Measurements from ENCODE around the gene CDH13.

DNA sequence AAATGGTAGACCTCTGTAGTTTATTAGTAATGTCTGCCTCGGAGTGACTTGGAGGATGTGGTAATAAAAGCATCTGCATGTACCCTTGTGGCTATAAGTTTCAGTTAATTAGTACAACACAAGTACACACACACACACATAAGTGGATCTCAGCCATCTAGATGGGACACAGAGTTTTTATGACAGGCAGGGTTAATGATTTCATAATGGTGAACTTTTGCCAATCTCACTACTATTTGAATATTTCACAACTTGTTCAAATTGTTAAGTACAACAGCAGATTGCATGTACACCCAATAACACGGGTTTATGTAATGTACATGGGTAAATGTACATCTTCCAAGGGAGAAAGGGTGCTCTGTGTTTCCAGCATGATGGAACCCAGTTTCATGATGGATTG, 669.7 kb downstream of the CDH13 start:
- TF ChIP-seq EZH2 (IDR thresholded peaks at IDR 0.05; ENCODE audit: borderline replicate concordance, low read depth, low read length, severe bottlenecking), result no peak
- TF ChIP-seq, protein P1, sequence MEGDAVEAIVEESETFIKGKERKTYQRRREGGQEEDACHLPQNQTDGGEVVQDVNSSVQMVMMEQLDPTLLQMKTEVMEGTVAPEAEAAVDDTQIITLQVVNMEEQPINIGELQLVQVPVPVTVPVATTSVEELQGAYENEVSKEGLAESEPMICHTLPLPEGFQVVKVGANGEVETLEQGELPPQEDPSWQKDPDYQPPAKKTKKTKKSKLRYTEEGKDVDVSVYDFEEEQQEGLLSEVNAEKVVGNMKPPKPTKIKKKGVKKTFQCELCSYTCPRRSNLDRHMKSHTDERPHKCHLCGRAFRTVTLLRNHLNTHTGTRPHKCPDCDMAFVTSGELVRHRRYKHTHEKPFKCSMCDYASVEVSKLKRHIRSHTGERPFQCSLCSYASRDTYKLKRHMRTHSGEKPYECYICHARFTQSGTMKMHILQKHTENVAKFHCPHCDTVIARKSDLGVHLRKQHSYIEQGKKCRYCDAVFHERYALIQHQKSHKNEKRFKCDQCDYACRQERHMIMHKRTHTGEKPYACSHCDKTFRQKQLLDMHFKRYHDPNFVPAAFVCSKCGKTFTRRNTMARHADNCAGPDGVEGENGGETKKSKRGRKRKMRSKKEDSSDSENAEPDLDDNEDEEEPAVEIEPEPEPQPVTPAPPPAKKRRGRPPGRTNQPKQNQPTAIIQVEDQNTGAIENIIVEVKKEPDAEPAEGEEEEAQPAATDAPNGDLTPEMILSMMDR (IDR thresholded peaks at IDR 0.05; ENCODE audit: borderline replicate concordance, extremely low read depth, low read length, poor library complexity, severe bottlenecking), result no peak
